Activated T-helper 2 cell treated with anti-CD3 and anti-CD28 coated beads, Interferon-gamma antibody, Interleukin-2, Interleukin-4, amounts not matched to agents 10 μg/mL and 5 μg/mL and 100 μg/mL, durations not matched to agents 14 hours and 24 hours and 36 hours (primary cell): ENCODE results near the gene UCHL3. TPM values are rescaled to one million over a fixed set of nuclear protein-coding genes. Genes with fewer than 3 reads are reported as not detected.

Source experiments
- DNase-seq: peaks from one replicate; pipeline ENCODE4 v3.0.0; 2021; ENCODE audit warnings: low spot score
- H3K27ac Mint-ChIP-seq: one replicate; pipeline ENCODE4 v1.8.0; 2021; ENCODE audit warnings: mixed read lengths
- H3K27me3 Mint-ChIP-seq: one replicate; pipeline ENCODE4 v1.8.0; 2021; ENCODE audit warnings: low read depth, mixed read lengths
- H3K36me3 Mint-ChIP-seq: one replicate; pipeline ENCODE4 v1.8.0; 2021; ENCODE audit warnings: low read depth, mixed read lengths
- H3K4me1 Mint-ChIP-seq: one replicate; pipeline ENCODE4 v1.8.0; 2021; ENCODE audit warnings: low read depth, mixed read lengths
- H3K4me3 Mint-ChIP-seq: one replicate; pipeline ENCODE4 v1.8.0; 2021; ENCODE audit warnings: low read depth, mild to moderate bottlenecking, moderate library complexity, mixed read lengths
- H3K9me3 Mint-ChIP-seq: one replicate; pipeline ENCODE4 v1.8.0; 2021; ENCODE audit warnings: mixed read lengths
- intact Hi-C: fragments of 100-400 bp; cut with micrococcal nuclease; formaldehyde crosslinking; loops from one replicate; pipeline ENCODE4 v1.15.1; 2023
- total RNA-seq: library from RNA; stranded (reverse); gene quantifications from 2 replicates; pipeline ENCODE4 v1.2.3, GENCODE V29; 2022

UCHL3 gene
- 35.4 and 37.9 TPM in 2 replicates for total RNA-seq

DNA sequence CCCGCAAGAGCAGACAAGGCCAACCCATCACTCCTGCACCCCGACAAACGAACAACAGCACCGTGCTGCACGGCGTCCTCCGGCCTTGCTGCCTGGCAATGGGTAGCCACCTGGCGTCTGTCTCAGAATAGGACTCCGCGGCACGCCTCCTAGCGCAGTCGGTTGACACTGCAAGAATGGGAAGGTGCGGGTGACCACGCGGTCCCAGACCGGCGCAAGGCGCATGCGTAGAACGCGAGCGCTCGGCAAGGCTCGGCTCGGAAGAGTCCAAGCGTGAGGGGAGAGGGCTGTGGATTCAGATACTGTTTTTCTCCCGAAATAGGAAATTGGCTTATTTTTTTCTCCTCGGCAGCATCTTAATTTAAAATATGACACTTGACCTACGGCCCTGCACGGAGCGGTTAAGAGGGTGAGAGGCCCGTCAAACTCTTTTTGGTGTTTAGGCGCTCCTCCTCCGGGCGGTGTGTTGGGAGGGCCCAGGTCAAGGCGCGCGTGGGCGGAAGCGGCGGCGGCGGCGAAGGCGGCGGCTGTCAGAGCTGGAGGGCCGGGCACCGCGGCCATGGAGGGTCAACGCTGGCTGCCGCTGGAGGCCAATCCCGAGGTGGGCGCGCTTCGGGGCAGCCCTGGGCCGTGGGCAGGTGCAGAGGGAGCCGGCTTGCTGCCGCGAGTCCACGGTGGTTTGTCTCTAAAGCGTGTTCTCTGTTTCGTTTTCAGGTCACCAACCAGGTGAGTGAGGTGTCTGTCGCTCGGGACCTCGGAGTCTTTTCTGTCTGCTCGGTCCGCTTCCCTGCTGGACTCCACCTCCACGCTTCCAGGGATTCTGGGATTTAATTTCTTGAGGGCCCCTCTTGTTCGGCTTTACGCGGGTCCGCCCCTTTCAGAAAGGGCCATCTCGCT, at the start of gene UCHL3:
Gene UCHL3, plus strand, starts transcription at position 530 of the 897 bp plus-strand sequence. Its CDS starts 30 bp downstream, at position 560.
- peaks cover 19% of the 10 kb centered on the region for H3K4me1 Mint-ChIP-seq
- no peaks in the 10 kb centered on the region for H3K27me3 Mint-ChIP-seq
- peak within 1 kb of the TSS; percentile 96 for H3K27ac Mint-ChIP-seq
- H3K36me3 Mint-ChIP-seq, result peaks cover 15% of the 10 kb centered on the region
- peak; percentile 95 for DNase-seq
- no peaks in the 10 kb centered on the region for H3K9me3 Mint-ChIP-seq
- H3K4me3 Mint-ChIP-seq, result peak within 1 kb of the TSS; percentile 97
- intact Hi-C loops, result loop anchor here (1.0 to 5.0 kb wide), 5 partner anchors 12 to 222 kb away; partner anchors contain the start of genes COMMD6, LMO7 and TBC1D4

DNA sequence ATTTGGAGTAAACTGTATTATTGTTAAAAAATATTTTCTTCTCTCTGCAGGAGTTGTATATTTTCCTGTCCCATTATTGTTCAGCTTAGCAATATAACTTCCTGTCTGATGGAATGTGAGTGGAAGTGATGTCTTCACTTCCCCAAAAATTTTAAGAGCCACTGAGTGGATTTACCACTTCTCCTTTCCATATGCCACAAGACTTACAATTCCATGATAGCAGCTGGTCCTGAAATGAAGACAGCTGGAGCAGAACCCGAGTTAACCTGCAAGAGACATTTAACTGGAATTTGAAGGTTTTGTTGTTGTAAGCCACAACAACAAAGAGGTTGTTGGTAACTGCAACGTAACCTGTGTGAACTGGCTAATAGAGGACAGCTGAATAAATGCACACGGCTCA, 44.3 kb upstream of the UCHL3 start:
- Mint-ChIP-seq H3K36me3 (no peaks in the 10 kb centered on the region), H3K27ac (no peak overlapping the region), H3K9me3 (no peaks in the 10 kb centered on the region), H3K4me1 (no peaks in the 10 kb centered on the region), H3K4me3 (no peak overlapping the region), H3K27me3 (peaks cover 8% of the 10 kb centered on the region)
- intact Hi-C loops, result no loop called here
- no peak for DNase-seq

DNA sequence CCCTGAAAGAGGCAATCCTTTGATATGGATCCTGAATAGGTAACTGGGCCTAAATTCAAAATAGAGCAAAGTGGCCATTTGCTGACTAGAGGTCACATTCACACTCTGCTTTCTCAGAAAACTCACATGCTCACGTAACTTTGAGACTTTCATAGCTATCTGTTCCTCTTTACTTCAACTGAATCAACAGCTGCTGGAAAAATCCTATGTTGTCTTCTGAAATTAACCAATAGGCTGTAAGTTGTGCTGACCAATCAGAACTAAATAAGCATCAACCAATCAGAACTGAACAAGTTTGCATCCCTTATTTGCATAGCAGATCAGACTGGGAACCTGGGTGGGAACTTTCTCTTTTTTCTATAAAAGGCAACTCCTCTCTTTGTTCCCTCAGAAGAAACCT, 43.6 kb upstream of the UCHL3 start:
- H3K9me3 Mint-ChIP-seq, result no peaks in the 10 kb centered on the region
- intact Hi-C loops, result no loop called here
- peaks cover 11% of the 10 kb centered on the region for H3K27me3 Mint-ChIP-seq
- H3K27ac Mint-ChIP-seq, result no peak overlapping the region
- no peak for DNase-seq
- no peak overlapping the region for H3K4me3 Mint-ChIP-seq
- no peaks in the 10 kb centered on the region for H3K36me3 Mint-ChIP-seq
- no peaks in the 10 kb centered on the region for H3K4me1 Mint-ChIP-seq

DNA sequence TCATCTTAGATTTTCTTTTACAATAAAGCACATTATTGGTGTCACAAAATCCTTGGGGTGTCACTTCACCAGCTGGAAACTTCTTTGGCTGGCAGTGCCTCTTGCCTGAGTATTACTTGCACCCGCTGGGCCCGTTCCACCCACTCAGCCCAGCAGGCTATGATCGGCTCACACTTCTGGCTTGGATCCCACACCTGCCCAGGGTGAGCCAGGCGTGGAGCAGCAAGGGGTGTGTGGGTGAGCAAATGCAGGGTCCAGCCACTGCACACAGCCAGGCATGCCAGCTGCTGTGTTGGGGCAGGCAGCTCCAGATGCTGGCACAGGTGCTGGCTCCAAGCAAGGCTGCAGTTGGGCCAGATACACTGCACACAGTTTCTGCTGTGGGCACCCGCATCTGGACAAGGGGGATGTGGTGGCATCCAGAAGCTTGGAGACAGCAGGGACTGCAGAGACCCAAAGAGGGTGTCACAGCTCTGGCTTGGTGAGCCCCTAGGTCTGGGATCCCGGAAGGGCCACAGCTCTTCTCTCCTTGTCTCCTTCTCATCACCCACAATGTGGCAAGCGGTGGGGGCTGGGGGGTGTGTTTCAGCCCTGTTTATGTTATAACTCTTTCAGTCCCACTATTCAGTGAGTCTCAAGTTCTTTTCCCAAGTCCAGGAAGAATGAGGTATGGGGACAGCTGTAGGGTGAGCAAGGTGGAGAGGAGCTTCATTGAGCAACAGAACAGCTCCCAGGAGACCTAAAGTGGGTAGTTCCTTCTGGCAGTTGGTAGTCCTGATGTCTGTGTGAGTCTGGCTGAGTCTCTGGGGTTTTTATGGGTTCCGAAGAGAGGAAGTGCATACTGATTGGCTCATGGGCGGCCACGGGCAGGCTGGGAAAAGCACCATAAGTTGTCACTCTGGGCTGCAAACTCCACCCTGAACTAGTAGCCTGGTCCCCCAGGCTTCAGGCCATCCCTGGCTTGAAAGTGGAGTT, 42.3 kb upstream of the UCHL3 start:
- intact Hi-C loops, result no loop called here
- Mint-ChIP-seq H3K27ac (no peak overlapping the region), H3K36me3 (no peaks in the 10 kb centered on the region), H3K4me3 (no peak overlapping the region), H3K27me3 (peaks cover 8% of the 10 kb centered on the region), H3K4me1 (peaks cover 2% of the 10 kb centered on the region), H3K9me3 (no peaks in the 10 kb centered on the region)
- no peak for DNase-seq

DNA sequence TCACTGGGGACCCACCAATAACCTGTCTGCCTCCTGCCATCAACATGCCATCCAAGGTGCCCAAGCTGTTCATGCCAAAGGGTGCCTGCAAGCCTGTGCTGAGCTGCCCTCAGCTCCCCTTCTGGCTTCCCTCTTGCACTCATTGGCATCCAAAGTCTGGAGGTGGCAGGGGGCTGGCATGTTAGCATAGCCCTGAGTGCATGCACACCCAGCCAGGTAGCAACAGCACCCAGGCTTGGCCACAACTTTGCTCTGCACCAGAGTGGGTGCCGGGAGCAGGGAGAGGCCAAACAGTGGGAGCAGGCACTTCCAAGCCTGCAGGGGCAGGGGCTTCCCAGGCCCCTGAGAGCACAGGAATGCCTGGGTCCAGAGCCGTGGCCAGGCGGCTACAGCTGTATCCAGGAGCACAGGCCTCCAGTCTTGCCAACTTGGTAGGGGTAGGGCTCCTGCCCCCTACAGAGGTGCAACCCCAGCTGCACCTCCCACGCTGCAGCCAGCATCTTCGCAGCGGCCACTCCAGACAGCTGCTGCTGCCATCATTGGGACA, 41.5 kb upstream of the UCHL3 start:
- no peaks in the 10 kb centered on the region for H3K36me3 Mint-ChIP-seq
- DNase-seq, result no peak
- peaks cover 2% of the 10 kb centered on the region for H3K4me1 Mint-ChIP-seq
- intact Hi-C loops, result no loop called here
- H3K4me3 Mint-ChIP-seq, result no peak overlapping the region
- no peak overlapping the region for H3K27ac Mint-ChIP-seq
- H3K9me3 Mint-ChIP-seq, result no peaks in the 10 kb centered on the region
- peaks cover 9% of the 10 kb centered on the region for H3K27me3 Mint-ChIP-seq

DNA sequence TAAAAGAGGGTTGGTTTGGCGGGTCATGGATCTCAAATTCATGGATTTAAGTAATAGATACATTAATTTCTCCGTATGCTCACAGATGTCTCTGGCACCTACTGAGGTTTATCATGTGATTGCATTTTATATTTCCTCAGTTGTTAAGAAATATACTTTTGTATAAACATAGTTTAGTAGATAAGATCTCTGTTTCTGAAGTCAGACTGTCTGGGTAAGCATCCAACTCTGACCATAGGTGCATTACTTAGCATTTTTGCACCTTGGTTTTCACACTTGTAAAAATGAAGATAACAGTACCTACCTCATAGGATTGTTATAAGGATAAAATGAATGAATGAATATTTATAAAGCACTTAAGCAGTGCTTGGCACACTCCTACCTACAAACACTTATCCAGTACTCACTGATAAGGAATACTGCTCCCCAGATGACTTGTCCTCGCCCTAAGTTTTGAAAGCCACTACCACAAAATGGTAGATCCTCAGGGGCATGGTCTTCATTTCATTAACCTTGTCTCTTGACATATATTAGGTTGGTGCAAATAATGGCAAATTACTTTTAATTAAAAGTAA, 38.5 kb upstream of the UCHL3 start:
- Mint-ChIP-seq H3K9me3 (no peaks in the 10 kb centered on the region), H3K27ac (no peak overlapping the region), H3K4me1 (peaks cover 5% of the 10 kb centered on the region), H3K27me3 (peaks cover 14% of the 10 kb centered on the region), H3K4me3 (no peak overlapping the region), H3K36me3 (no peaks in the 10 kb centered on the region)
- intact Hi-C loops, result no loop called here
- no peak for DNase-seq

DNA sequence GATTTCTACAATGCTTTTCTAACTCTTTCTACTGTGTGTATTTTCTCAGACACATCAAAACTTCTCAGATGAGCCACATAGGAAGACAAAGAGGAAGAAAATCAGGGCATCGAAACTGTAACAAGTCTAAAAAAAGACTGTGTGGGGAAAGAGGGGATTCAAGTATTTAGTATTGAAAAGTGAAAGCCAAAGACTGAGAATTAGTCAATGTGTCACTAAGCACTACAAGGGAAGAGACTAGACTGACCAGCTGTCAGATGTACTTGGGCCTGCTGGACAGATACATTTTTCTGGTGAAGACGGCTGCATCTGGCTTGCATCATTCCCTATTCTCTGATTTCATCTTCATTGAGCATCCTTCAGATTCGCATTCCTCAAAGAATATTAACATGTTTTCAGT, 37.3 kb upstream of the UCHL3 start:
- DNase-seq, result no peak
- Mint-ChIP-seq H3K4me1 (peaks cover 5% of the 10 kb centered on the region), H3K27ac (no peak overlapping the region), H3K27me3 (peaks cover 14% of the 10 kb centered on the region), H3K4me3 (no peak overlapping the region), H3K9me3 (no peaks in the 10 kb centered on the region), H3K36me3 (no peaks in the 10 kb centered on the region)
- intact Hi-C loops, result no loop called here

DNA sequence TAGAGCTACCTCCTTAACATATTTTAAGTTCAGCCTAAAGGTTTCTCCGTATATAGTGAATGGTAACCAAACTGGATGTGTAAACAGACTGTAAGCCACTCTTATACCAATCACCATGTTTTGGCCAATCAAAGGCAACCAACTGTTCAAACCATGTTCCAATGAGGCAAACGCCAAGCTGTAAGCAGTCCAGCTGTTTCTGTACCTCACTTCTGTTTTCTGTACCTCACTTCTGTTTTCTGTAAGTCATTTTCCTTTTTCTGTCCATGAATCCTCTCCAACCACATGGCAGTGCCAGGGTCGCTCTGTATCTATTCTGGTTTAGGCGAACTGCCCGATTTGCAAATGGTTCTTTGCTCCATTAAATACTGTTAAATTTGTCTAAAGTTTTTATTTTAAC, 36.3 kb upstream of the UCHL3 start:
- H3K36me3 Mint-ChIP-seq, result no peaks in the 10 kb centered on the region
- no peak for DNase-seq
- no peak overlapping the region for H3K27ac Mint-ChIP-seq
- peaks cover 14% of the 10 kb centered on the region for H3K27me3 Mint-ChIP-seq
- peaks cover 5% of the 10 kb centered on the region for H3K4me1 Mint-ChIP-seq
- no peak overlapping the region for H3K4me3 Mint-ChIP-seq
- no peaks in the 10 kb centered on the region for H3K9me3 Mint-ChIP-seq
- intact Hi-C loops, result no loop called here

DNA sequence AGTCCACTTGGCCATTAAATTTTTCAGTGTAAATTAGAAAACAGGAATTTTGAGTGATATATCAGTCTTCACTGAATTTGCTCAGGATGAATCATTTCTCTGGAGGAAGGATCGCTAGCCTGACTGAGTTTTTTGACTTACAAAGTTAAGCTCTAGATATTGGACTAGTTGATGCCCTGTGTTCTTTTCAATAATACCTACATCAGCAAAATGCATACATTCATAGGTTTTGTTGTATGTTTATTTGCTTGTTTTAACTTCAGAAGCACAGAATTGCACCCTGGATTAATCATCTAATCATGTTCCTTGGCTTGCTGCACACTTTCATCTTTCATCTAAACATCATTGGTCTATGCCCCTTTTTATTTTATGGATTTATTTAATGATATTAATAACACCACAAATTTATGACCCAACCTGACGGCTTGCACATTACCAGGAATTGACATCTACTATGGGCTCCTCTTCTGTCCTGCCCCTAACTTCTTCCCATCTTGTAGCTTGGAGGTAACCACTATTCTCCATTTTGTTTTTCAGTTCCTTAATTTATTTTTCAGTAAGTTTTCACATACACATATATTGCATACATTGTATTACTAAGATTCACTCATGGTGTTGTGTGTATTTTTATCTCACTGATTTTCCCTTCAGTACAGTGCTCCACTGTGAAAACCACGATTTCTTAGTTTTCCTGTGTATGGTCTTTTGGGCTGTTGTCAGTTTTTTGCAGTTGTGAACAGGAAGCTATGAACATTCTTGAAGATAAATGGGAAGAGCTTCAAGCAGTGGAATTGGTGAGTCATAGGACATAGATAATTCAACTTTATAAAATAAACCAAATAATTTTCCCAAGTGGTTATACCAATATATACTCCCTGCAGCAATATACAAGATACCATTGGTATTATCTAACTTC, 35.3 kb upstream of the UCHL3 start:
- H3K4me1 Mint-ChIP-seq, result peaks cover 5% of the 10 kb centered on the region
- no peaks in the 10 kb centered on the region for H3K9me3 Mint-ChIP-seq
- H3K27me3 Mint-ChIP-seq, result peaks cover 12% of the 10 kb centered on the region
- intact Hi-C loops, result no loop called here
- H3K36me3 Mint-ChIP-seq, result no peaks in the 10 kb centered on the region
- DNase-seq, result no peak
- no peak overlapping the region for H3K4me3 Mint-ChIP-seq
- no peak overlapping the region for H3K27ac Mint-ChIP-seq

DNA sequence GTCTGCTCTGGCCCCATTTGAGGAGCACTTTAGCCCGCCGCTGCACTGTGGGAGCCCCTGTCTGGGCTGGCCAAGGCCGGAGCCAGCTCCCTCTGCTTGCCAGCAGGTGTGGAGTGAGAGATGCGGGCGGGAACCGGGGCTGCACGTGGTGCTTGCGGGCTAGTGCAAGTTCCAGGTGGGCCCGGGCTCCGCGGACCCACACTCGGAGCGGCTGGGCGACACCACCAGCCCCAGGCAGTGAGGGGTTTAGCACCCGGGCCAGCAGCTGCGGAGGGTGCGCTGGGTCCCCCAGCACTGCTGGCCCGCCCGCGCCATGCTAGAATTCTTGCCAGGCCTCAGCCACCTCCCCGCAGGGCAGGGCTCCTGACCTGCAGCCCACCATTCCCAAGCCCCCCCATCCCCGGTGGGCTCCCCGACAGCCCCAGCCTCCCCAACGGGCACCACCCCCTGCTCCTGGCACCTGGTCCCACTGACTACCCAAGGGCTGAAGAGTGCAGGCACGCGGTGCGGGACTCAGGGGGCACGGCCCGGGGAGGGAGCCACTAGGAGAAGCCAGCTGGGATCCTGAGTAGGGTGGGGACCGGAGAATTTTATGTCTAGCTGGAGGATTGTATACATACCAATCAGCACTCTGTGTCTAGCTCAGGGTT, 31.0 kb upstream of the UCHL3 start:
- no peak overlapping the region for H3K4me3 Mint-ChIP-seq
- no peak for DNase-seq
- intact Hi-C loops, result no loop called here
- H3K4me1 Mint-ChIP-seq, result peaks cover 3% of the 10 kb centered on the region
- H3K36me3 Mint-ChIP-seq, result no peaks in the 10 kb centered on the region
- peaks cover 5% of the 10 kb centered on the region for H3K9me3 Mint-ChIP-seq
- H3K27me3 Mint-ChIP-seq, result peaks cover 3% of the 10 kb centered on the region
- no peak overlapping the region for H3K27ac Mint-ChIP-seq

DNA sequence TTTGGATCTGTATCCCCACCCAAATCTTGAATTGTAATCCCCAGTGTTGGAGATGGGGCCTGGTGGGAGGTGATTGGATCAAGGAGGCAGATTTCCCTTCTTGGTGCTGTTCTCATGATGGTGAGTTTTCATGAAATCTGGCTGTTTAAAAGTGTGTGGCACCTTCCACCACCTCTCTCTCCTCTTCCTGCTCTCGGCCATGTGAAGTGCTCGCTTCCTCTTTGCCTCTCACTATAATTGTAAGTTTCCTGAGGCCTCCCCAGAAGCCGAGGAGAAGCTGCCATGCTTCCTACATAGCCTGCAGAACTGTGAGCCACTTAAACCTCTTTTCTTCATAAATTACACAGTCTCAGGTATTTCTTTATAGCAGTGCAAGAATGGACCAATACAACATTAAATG, 27.6 kb upstream of the UCHL3 start:
- DNase-seq, result no peak
- Mint-ChIP-seq H3K27ac (no peak overlapping the region), H3K9me3 (peaks cover 5% of the 10 kb centered on the region), H3K36me3 (peaks cover 20% of the 10 kb centered on the region), H3K4me1 (peaks cover 2% of the 10 kb centered on the region), H3K27me3 (no peaks in the 10 kb centered on the region), H3K4me3 (no peak overlapping the region)
- intact Hi-C loops, result no loop called here
